ENCODE measurements around the gene IPO11.

DNA sequence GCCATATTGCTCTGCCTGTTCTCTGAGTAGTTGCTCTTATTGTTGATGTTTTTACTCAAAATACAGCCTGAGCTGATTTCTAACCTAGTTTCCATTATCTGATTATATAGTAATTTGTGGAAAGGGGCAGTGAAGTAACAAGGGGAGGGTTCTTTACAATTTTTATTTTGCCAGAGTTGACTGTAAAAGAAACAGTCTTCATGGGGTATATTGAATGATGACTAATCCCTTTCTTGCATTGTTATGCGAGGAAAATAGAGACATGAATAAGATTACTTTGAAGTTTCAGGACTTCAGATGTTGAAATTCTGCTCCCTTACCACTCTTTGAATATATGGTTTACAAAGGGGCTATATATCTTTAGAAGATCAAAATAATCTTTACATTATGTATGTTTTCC lies 156.9 kb downstream of the IPO11 start:
- TF ChIP-seq, protein P1, sequence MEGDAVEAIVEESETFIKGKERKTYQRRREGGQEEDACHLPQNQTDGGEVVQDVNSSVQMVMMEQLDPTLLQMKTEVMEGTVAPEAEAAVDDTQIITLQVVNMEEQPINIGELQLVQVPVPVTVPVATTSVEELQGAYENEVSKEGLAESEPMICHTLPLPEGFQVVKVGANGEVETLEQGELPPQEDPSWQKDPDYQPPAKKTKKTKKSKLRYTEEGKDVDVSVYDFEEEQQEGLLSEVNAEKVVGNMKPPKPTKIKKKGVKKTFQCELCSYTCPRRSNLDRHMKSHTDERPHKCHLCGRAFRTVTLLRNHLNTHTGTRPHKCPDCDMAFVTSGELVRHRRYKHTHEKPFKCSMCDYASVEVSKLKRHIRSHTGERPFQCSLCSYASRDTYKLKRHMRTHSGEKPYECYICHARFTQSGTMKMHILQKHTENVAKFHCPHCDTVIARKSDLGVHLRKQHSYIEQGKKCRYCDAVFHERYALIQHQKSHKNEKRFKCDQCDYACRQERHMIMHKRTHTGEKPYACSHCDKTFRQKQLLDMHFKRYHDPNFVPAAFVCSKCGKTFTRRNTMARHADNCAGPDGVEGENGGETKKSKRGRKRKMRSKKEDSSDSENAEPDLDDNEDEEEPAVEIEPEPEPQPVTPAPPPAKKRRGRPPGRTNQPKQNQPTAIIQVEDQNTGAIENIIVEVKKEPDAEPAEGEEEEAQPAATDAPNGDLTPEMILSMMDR (IDR thresholded peaks at IDR 0.05), result no peak
- TF ChIP-seq POLR2A (IDR thresholded peaks at IDR 0.05), result no peak

Measured in thyroid gland (tissue), 4 donors.